Testis (tissue), 3 donors: Measurements from ENCODE around the gene PTPRT. TPM values are rescaled to one million over a fixed set of nuclear protein-coding genes. Genes with fewer than 3 reads are reported as not detected.

Source experiments
- DNase-seq: peaks from one replicate; pipeline ENCODE4 v3.0.0-alpha.2; 2019
- H3K27ac ChIP-seq, 2 donors: fragments of 200-600 bp; sonication (generic); one replicate each; pipeline ENCODE4 v1.5.1; 2019
- H3K27me3 ChIP-seq: fragments of 200-600 bp; sonication (generic); one replicate; pipeline ENCODE4 v1.5.1; 2019
- H3K36me3 ChIP-seq: fragments of 200-600 bp; sonication (generic); one replicate; pipeline ENCODE4 v1.5.1; 2017; ENCODE audit warnings: low read depth; ENCODE audit errors: missing control alignments
- H3K4me1 ChIP-seq: fragments of 200-600 bp; sonication (generic); one replicate; pipeline ENCODE4 v1.5.1; 2019
- H3K4me3 ChIP-seq, 2 donors: fragments of 200-600 bp; sonication (generic); one replicate each; pipeline ENCODE4 v1.5.1; 2017 to 2019
- H3K9me3 ChIP-seq: fragments of 200-600 bp; sonication (generic); one replicate; pipeline ENCODE4 v1.5.1; 2017
- POLR2A ChIP-seq: fragments of 450-650 bp; IDR thresholded peaks from one replicate; pipeline ENCODE4 v1.6.1; 2017; ENCODE audit warnings: antibody characterized with exemption, mild to moderate bottlenecking, moderate library complexity
- WGBS, 2 donors: methylation state at CpG; one replicate each; pipeline ENCODE4 v1.1.5; 2018; 5-methylcytosine and 5-hydroxymethylcytosine counted together
- intact Hi-C: fragments of 100-400 bp; cut with DNase I; formaldehyde crosslinking; loops from one replicate; pipeline ENCODE4 v1.15.1; 2023; ENCODE audit warnings: low total_unique reads
- polyA plus RNA-seq: library from polyadenylated mRNA; stranded (reverse); fragments of 350-450 nt; fragmentation: Illumina TruSeq; extraction: RNeasy Lipid Tissue Mini Kit (QIAGEN cat#74804); gene quantifications from one replicate; pipeline ENCODE4 v1.2.3, GENCODE V29; 2014; ENCODE audit warnings: low read depth, low replicate concordance; ENCODE audit not compliant: insufficient read depth
- total RNA-seq, 2 donors: library from RNA; depleted of rRNA; stranded (reverse); fragments of >200 nt; gene quantifications; one replicate each; pipeline ENCODE4 v1.2.3, GENCODE V29; 2016
- TF ChIP-seq, protein P1 (sequence below), 3 experiments: fragments of 450-650 bp in 2 of 3; fragments of 200-600 bp in 1 of 3; sonication (generic) in 1 of 3; IDR thresholded peaks; one replicate each; pipeline ENCODE4 v1.5.1; 2016 to 2019; ENCODE audit warnings: antibody characterized with exemption in 3 of 3, mild to moderate bottlenecking in 2 of 3, moderate library complexity in 1 of 3

PTPRT gene
- total and polyA plus RNA-seq, 3 donors from 2014 or later = 2.3 to 2.5 (median 2.3) TPM

GRCh38 chr20:42532831-42533230 lies 656.9 kb downstream of the PTPRT start:
- WGBS, 2 donors = 88% methylated on average over 7 to 9 of the region's 9 CpGs
- Histone ChIP-seq H3K27me3 (no peaks in the 10 kb centered on the region), H3K4me3 (no peak overlapping the region), H3K9me3 (no peaks in the 10 kb centered on the region), H3K4me1 (no peaks in the 10 kb centered on the region), H3K27ac (no peak overlapping the region), H3K36me3 (no peaks in the 10 kb centered on the region)
- DNase-seq = no peak
- TF ChIP-seq, protein P1, sequence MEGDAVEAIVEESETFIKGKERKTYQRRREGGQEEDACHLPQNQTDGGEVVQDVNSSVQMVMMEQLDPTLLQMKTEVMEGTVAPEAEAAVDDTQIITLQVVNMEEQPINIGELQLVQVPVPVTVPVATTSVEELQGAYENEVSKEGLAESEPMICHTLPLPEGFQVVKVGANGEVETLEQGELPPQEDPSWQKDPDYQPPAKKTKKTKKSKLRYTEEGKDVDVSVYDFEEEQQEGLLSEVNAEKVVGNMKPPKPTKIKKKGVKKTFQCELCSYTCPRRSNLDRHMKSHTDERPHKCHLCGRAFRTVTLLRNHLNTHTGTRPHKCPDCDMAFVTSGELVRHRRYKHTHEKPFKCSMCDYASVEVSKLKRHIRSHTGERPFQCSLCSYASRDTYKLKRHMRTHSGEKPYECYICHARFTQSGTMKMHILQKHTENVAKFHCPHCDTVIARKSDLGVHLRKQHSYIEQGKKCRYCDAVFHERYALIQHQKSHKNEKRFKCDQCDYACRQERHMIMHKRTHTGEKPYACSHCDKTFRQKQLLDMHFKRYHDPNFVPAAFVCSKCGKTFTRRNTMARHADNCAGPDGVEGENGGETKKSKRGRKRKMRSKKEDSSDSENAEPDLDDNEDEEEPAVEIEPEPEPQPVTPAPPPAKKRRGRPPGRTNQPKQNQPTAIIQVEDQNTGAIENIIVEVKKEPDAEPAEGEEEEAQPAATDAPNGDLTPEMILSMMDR (IDR thresholded peaks at IDR 0.05) = no peak
- no peak for TF ChIP-seq POLR2A
- intact Hi-C loops = no loop called here

DNA sequence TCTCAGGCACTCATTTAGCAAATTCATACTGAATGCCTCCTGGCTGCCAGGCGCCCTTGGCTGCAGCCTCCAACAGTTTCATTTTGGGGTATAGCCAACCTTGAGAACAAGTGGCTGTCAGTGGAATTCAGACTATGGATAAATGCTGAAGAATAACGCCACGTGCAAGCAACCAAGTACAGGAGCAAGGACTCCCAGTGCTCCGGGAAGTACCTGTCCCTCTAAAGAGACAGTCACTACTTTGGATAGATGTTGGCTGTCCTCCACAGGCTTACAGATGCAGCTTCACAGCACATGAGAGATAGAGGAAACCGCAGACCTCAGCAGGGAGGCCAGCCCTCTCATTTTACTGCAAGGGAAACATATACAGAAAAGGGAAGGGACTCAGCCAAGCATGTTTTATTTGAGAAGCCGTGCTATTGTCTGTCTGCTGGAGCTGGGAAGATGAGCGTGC lies 658.2 kb downstream of the PTPRT start:
- whole genome bisulfite sequencing, 2 donors = 74 to 78% methylated on average over 7 of the region's 7 CpGs
- H3K36me3 ChIP-seq = no peaks in the 10 kb centered on the region
- H3K9me3 ChIP-seq = no peaks in the 10 kb centered on the region
- no peak for DNase-seq
- H3K4me1 ChIP-seq = no peaks in the 10 kb centered on the region
- no peak for TF ChIP-seq POLR2A
- TF ChIP-seq, protein P1 (IDR thresholded peaks at IDR 0.05) = no peak
- H3K27ac ChIP-seq = no peak overlapping the region
- no peaks in the 10 kb centered on the region for H3K27me3 ChIP-seq
- H3K4me3 ChIP-seq = no peak overlapping the region
- intact Hi-C loops = no loop called here

GRCh38 chr20:42530855-42531448 lies 658.8 kb downstream of the PTPRT start:
- TF ChIP-seq, protein P1 (IDR thresholded peaks at IDR 0.05) = peak in 2 of 3 experiments; percentile 65 to 76
- no peak for TF ChIP-seq POLR2A
- no peaks in the 10 kb centered on the region for H3K9me3 ChIP-seq
- no peaks in the 10 kb centered on the region for H3K4me1 ChIP-seq
- H3K4me3 ChIP-seq = no peak overlapping the region
- DNase-seq = peak; percentile 15
- H3K27me3 ChIP-seq = no peaks in the 10 kb centered on the region
- no peak overlapping the region for H3K27ac ChIP-seq
- 41 to 42% methylated on average over 4 of the region's 4 CpGs for WGBS, 2 donors
- H3K36me3 ChIP-seq = no peaks in the 10 kb centered on the region
- intact Hi-C loops = no loop called here

DNA sequence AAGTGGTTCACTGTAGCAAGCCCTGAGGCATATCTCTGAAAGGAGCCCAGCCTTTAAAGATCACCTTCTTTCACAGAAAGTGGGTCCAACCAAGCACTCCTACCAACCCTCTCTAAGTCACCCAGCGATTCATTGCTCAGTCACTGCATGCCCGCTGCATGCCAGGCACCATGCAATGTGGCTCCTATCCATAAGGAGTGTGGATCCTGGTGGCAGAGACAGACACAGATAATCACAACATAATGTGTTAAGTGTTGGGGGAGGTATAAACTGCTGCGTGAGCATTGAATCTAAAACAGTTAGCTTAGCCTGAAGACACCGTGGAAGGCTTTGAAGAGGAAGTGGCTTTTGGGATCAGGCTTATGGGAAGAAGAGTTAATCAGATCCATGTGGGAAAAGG lies 659.5 kb downstream of the PTPRT start:
- Histone ChIP-seq H3K4me3 (no peak overlapping the region), H3K36me3 (no peaks in the 10 kb centered on the region), H3K4me1 (no peaks in the 10 kb centered on the region), H3K9me3 (no peaks in the 10 kb centered on the region), H3K27me3 (no peaks in the 10 kb centered on the region), H3K27ac (no peak overlapping the region)
- TF ChIP-seq, protein P1 (IDR thresholded peaks at IDR 0.05) = no peak
- no peak for TF ChIP-seq POLR2A
- intact Hi-C loops = no loop called here
- WGBS, 2 donors = 83 to 95% methylated on average over 4 of the region's 4 CpGs
- DNase-seq = no peak

- H3K4me1 ChIP-seq = no peaks in the 10 kb centered on the region
- H3K27ac ChIP-seq = no peak overlapping the region
- intact Hi-C loops = no loop called here
- DNase-seq = no peak
- H3K36me3 ChIP-seq = no peaks in the 10 kb centered on the region
- no peaks in the 10 kb centered on the region for H3K27me3 ChIP-seq
- 90 to 100% methylated on average over 1 of the region's 1 CpG for WGBS, 2 donors
- TF ChIP-seq, protein P1 (IDR thresholded peaks at IDR 0.05) = no peak
- TF ChIP-seq POLR2A = no peak
- no peaks in the 10 kb centered on the region for H3K9me3 ChIP-seq
- no peak overlapping the region for H3K4me3 ChIP-seq
These were observed 665.6 kb downstream of the PTPRT start for GRCh38 chr20:42524058-42524457.
